ENCODE measurements around the gene BPTF. TPM values are rescaled to one million over a fixed set of nuclear protein-coding genes. Genes with fewer than 3 reads are reported as not detected.
"Not testable (repeated sequence)": the region's sequence is repeated elsewhere in the genome, so short reads cannot be mapped to it uniquely, and the experiment has no call there.

BPTF gene
- total RNA-seq, 5 donors from 2014 or later (not counting 1 experiment from before 2014, with no cell fraction given), result 155 to 173 (median 168) TPM

GRCh38 chr17:67853703-67854102 lies 28.4 kb downstream of the BPTF start:
- peaks cover 26 to 30% of the 10 kb centered on the region in 2 experiments for H3K4me1 ChIP-seq (ENCODE audit: control insufficient read depth in 1 of 2, extremely low read depth in 1 of 2, insufficient read depth in 2 of 2, low read length in 2 of 2)

GRCh38 chr17:67854378-67854777 lies 29.1 kb downstream of the BPTF start:
- peaks cover 37% of the 10 kb centered on the region for H3K36me3 Mint-ChIP-seq
- CTCF ChIA-PET, result no interaction called here
- peaks cover 26 to 34% of the 10 kb centered on the region in 2 experiments for H3K4me1 ChIP-seq (ENCODE audit: control insufficient read depth in 1 of 2, extremely low read depth in 1 of 2, insufficient read depth in 2 of 2, low read length in 2 of 2)

More at GRCh38 chr17:67853703-67854102, 28.4 kb downstream of the BPTF start:
- H3K27me3 ChIP-seq (replicated peaks in 1 of 2; ENCODE audit: control insufficient read depth in 2 of 2, extremely low read depth in 1 of 2, insufficient read depth in 2 of 2, low read length in 1 of 2), result no peaks in the 10 kb centered on the region
- ATAC-seq (replicated peaks in 1 of 4) (no peak), DNase-seq (no peak)
- WGBS (ENCODE audit: insufficient coverage), result 96% methylated on average over 7 of the region's 8 CpGs
- peaks cover 10 to 12% of the 10 kb centered on the region in 2 donors for H3K36me3 ChIP-seq (ENCODE audit: control insufficient read depth in 2 of 2, extremely low read depth in 1 of 2, insufficient read depth in 1 of 2, low read length in 1 of 2)
- no peaks in the 10 kb centered on the region for H3K9me3 ChIP-seq
- peaks cover 78 to 80% (median 79%) of the 10 kb centered on the region in 3 donors for H3K4me1 Mint-ChIP-seq
- no peak overlapping the region for H3K4me3 ChIP-seq (ENCODE audit: control insufficient read depth in 1 of 2, extremely low read depth in 1 of 2, low read length in 1 of 2)
- CTCF ChIA-PET, result no interaction called here
- POLR2A ChIA-PET, result no interaction called here
- H3K27me3 Mint-ChIP-seq, result no peaks in the 10 kb centered on the region
- peak overlapping the region in 1 of 3 donors; percentile 82 for H3K4me3 Mint-ChIP-seq
- no peak overlapping the region for H3K27ac ChIP-seq (ENCODE audit: low read length)
- H3K36me3 Mint-ChIP-seq, result peaks cover 38% of the 10 kb centered on the region
- H3K27ac Mint-ChIP-seq, result no peak overlapping the region
- no peaks in the 10 kb centered on the region for H3K9me3 Mint-ChIP-seq

GRCh38 chr17:67855504-67856324 lies 30.4 kb downstream of the BPTF start:
- Mint-ChIP-seq H3K27me3 (no peaks in the 10 kb centered on the region), H3K36me3 (peaks cover 30% of the 10 kb centered on the region), H3K9me3 (no peaks in the 10 kb centered on the region), H3K27ac (peak overlapping the region; percentile 72 to 81), H3K4me3 (peak overlapping the region; percentile 58 to 82 (median 68)), H3K4me1 (peaks cover 73 to 82% (median 80%) of the 10 kb centered on the region in 3 donors)
- POLR2A ChIA-PET, result interaction anchor here (0.6 to 1.1 kb wide), 4 partner anchors 45 to 358 kb away, joined by 3 to 6 read pairs (median 4); no protein-coding TSS in a partner anchor
- Histone ChIP-seq H3K27me3 (replicated peaks in 1 of 2; ENCODE audit: control insufficient read depth in 2 of 2, extremely low read depth in 1 of 2, insufficient read depth in 2 of 2, low read length in 1 of 2) (no peaks in the 10 kb centered on the region), H3K36me3 (ENCODE audit: control insufficient read depth in 2 of 2, extremely low read depth in 1 of 2, insufficient read depth in 1 of 2, low read length in 1 of 2) (peaks cover 8 to 10% of the 10 kb centered on the region in 2 donors), H3K27ac (ENCODE audit: low read length) (peak overlapping the region; percentile 6), H3K4me1 (ENCODE audit: control insufficient read depth in 1 of 2, extremely low read depth in 1 of 2, insufficient read depth in 2 of 2, low read length in 2 of 2) (peaks cover 26 to 34% of the 10 kb centered on the region in 2 experiments), H3K4me3 (ENCODE audit: control insufficient read depth in 1 of 2, extremely low read depth in 1 of 2, low read length in 1 of 2) (peak overlapping the region in 1 of 2 donors; percentile 64), H3K9me3 (no peaks in the 10 kb centered on the region)
- WGBS (ENCODE audit: insufficient coverage), result 72% methylated on average over 3 of the region's 11 CpGs
- DNase-seq, result no peak
- CTCF ChIA-PET, result interaction anchor here in 1 of 2 donors (0.6 kb wide), 1 partner anchor 41 kb away, joined by 4 read pairs; no protein-coding TSS in a partner anchor
- peak in 3 of 4 experiments; percentile 36 to 52 (median 40) for ATAC-seq (replicated peaks in 1 of 4)

More at GRCh38 chr17:67854378-67854777, 29.1 kb downstream of the BPTF start:
- POLR2A ChIA-PET, result no interaction called here
- no peak for DNase-seq
- H3K9me3 ChIP-seq, result no peaks in the 10 kb centered on the region
- H3K27me3 ChIP-seq (replicated peaks in 1 of 2; ENCODE audit: control insufficient read depth in 2 of 2, extremely low read depth in 1 of 2, insufficient read depth in 2 of 2, low read length in 1 of 2), result no peaks in the 10 kb centered on the region
- Mint-ChIP-seq H3K27ac (peak overlapping the region in 1 of 2 donors; percentile 3), H3K27me3 (no peaks in the 10 kb centered on the region), H3K4me3 (peak overlapping the region; percentile 4 to 82 (median 23)), H3K4me1 (peaks cover 73 to 79% (median 76%) of the 10 kb centered on the region in 3 donors), H3K9me3 (no peaks in the 10 kb centered on the region)
- H3K36me3 ChIP-seq (ENCODE audit: control insufficient read depth in 2 of 2, extremely low read depth in 1 of 2, insufficient read depth in 1 of 2, low read length in 1 of 2), result peaks cover 10 to 12% of the 10 kb centered on the region in 2 donors
- no peak overlapping the region for H3K27ac ChIP-seq (ENCODE audit: low read length)
- peak overlapping the region in 1 of 2 donors; percentile 23 for H3K4me3 ChIP-seq (ENCODE audit: control insufficient read depth in 1 of 2, extremely low read depth in 1 of 2, low read length in 1 of 2)
- no peak for ATAC-seq (replicated peaks in 1 of 4)
- 98% methylated on average over 6 of the region's 6 CpGs for WGBS (ENCODE audit: insufficient coverage)

GRCh38 chr17:67856402-67856801 lies 31.1 kb downstream of the BPTF start:
- ChIA-PET CTCF (interaction anchor here in 1 of 2 donors (0.6 kb wide), 1 partner anchor 51 kb away, joined by 8 read pairs; no protein-coding TSS in a partner anchor), POLR2A (interaction anchor here (0.6 to 1.1 kb wide), 3 partner anchors 124 to 357 kb away, joined by 3 to 6 read pairs (median 3); no protein-coding TSS in a partner anchor)
- Mint-ChIP-seq H3K4me1 (peaks cover 73 to 83% (median 81%) of the 10 kb centered on the region in 3 donors), H3K27ac (peak overlapping the region; percentile 72 to 81), H3K36me3 (peaks cover 33% of the 10 kb centered on the region), H3K4me3 (peak overlapping the region; percentile 58 to 82 (median 68))
- not testable (repeated sequence) for H3K27me3 ChIP-seq (replicated peaks in 1 of 2; ENCODE audit: control insufficient read depth in 2 of 2, extremely low read depth in 1 of 2, insufficient read depth in 2 of 2, low read length in 1 of 2); H3K9me3 ChIP-seq; DNase-seq; H3K36me3 ChIP-seq (ENCODE audit: control insufficient read depth in 2 of 2, extremely low read depth in 1 of 2, insufficient read depth in 1 of 2, low read length in 1 of 2); H3K27ac ChIP-seq (ENCODE audit: low read length); H3K4me3 ChIP-seq (ENCODE audit: control insufficient read depth in 1 of 2, extremely low read depth in 1 of 2, low read length in 1 of 2); H3K27me3 Mint-ChIP-seq; H3K9me3 Mint-ChIP-seq
- WGBS (ENCODE audit: insufficient coverage), result no CpG with 5 or more reads among the region's 1 CpG
- H3K4me1 ChIP-seq (ENCODE audit: control insufficient read depth in 1 of 2, extremely low read depth in 1 of 2, insufficient read depth in 2 of 2, low read length in 2 of 2), result peaks cover 26 to 34% of the 10 kb centered on the region in 2 experiments
- peak in 1 of 4 experiments; percentile 52 for ATAC-seq (replicated peaks in 1 of 4)

GRCh38 chr17:67862614-67863217 lies 37.4 kb downstream of the BPTF start:
- no peak overlapping the region for H3K4me3 Mint-ChIP-seq
- H3K9me3 ChIP-seq, result no peaks in the 10 kb centered on the region
- ATAC-seq (replicated peaks in 1 of 4), result no peak
- peak overlapping the region in 1 of 2 donors; percentile 65 for H3K27ac Mint-ChIP-seq
- no peaks in the 10 kb centered on the region for H3K27me3 ChIP-seq (replicated peaks in 1 of 2; ENCODE audit: control insufficient read depth in 2 of 2, extremely low read depth in 1 of 2, insufficient read depth in 2 of 2, low read length in 1 of 2)
- H3K9me3 Mint-ChIP-seq, result no peaks in the 10 kb centered on the region
- H3K27me3 Mint-ChIP-seq, result no peaks in the 10 kb centered on the region
- peaks cover 21% of the 10 kb centered on the region for H3K36me3 Mint-ChIP-seq
- H3K4me1 ChIP-seq (ENCODE audit: control insufficient read depth in 1 of 2, extremely low read depth in 1 of 2, insufficient read depth in 2 of 2, low read length in 2 of 2), result peaks cover 3 to 17% of the 10 kb centered on the region in 2 experiments
- no CpG with 5 or more reads among the region's 1 CpG for WGBS (ENCODE audit: insufficient coverage)
- no peak for DNase-seq
- peaks cover 53 to 82% (median 75%) of the 10 kb centered on the region in 3 donors for H3K4me1 Mint-ChIP-seq
- peaks cover 0 to 6% of the 10 kb centered on the region in 2 donors for H3K36me3 ChIP-seq (ENCODE audit: control insufficient read depth in 2 of 2, extremely low read depth in 1 of 2, insufficient read depth in 1 of 2, low read length in 1 of 2)
- H3K4me3 ChIP-seq (ENCODE audit: control insufficient read depth in 1 of 2, extremely low read depth in 1 of 2, low read length in 1 of 2), result no peak overlapping the region
- POLR2A ChIA-PET, result interaction anchor here in 1 of 2 donors (0.6 kb wide), 1 partner anchor 12 kb away, joined by 5 read pairs; no protein-coding TSS in a partner anchor
- CTCF ChIA-PET, result interaction anchor here (0.7 to 0.9 kb wide), 2 partner anchors 25 to 1617 kb away, joined by 3 to 4 read pairs; no protein-coding TSS in a partner anchor
- no peak overlapping the region for H3K27ac ChIP-seq (ENCODE audit: low read length)

GRCh38 chr17:67863624-67864247 lies 38.4 kb downstream of the BPTF start:
- Histone ChIP-seq H3K36me3 (ENCODE audit: control insufficient read depth in 2 of 2, extremely low read depth in 1 of 2, insufficient read depth in 1 of 2, low read length in 1 of 2) (peaks cover 0 to 7% of the 10 kb centered on the region in 2 donors), H3K27ac (ENCODE audit: low read length) (no peak overlapping the region), H3K4me1 (ENCODE audit: control insufficient read depth in 1 of 2, extremely low read depth in 1 of 2, insufficient read depth in 2 of 2, low read length in 2 of 2) (peaks cover 0 to 16% of the 10 kb centered on the region in 2 experiments), H3K27me3 (replicated peaks in 1 of 2; ENCODE audit: control insufficient read depth in 2 of 2, extremely low read depth in 1 of 2, insufficient read depth in 2 of 2, low read length in 1 of 2) (no peaks in the 10 kb centered on the region), H3K9me3 (no peaks in the 10 kb centered on the region), H3K4me3 (ENCODE audit: control insufficient read depth in 1 of 2, extremely low read depth in 1 of 2, low read length in 1 of 2) (no peak overlapping the region)
- ATAC-seq (replicated peaks in 1 of 4) (no peak), DNase-seq (no peak)
- no peaks in the 10 kb centered on the region for H3K27me3 Mint-ChIP-seq
- peaks cover 61 to 76% (median 68%) of the 10 kb centered on the region in 3 donors for H3K4me1 Mint-ChIP-seq
- peaks cover 22% of the 10 kb centered on the region for H3K36me3 Mint-ChIP-seq
- H3K9me3 Mint-ChIP-seq, result no peaks in the 10 kb centered on the region
- no CpG with 5 or more reads among the region's 1 CpG for WGBS (ENCODE audit: insufficient coverage)
- H3K4me3 Mint-ChIP-seq, result no peak overlapping the region
- POLR2A ChIA-PET, result no interaction called here
- CTCF ChIA-PET, result no interaction called here
- peak overlapping the region; percentile 21 to 65 for H3K27ac Mint-ChIP-seq
